Stimulated activated CD8-positive, alpha-beta memory T cell treated with anti-CD3 and anti-CD28 coated beads, Interleukin-7, amount 100 ng/mL, for 1 hour (primary cell): Measurements from ENCODE around the gene TUSC2.
A peak's percentile ranks its signal among the peaks of the same experiment; 100 is the strongest.

ENCODE experiments used
- DNase-seq, 2 donors: peaks; one replicate each; pipeline ENCODE4 v3.0.0-alpha.2; 2020; ENCODE audit warnings: low read depth in 2 of 2

TUSC2 gene

GRCh38 chr3:50327943-50328691 lies at the start of gene TUSC2:
Gene TUSC2, minus strand, starts transcription at chr3:50328223. Its CDS starts 124 bp downstream, at chr3:50328099.
- peak; percentile 87 to 91 for DNase-seq

DNA sequence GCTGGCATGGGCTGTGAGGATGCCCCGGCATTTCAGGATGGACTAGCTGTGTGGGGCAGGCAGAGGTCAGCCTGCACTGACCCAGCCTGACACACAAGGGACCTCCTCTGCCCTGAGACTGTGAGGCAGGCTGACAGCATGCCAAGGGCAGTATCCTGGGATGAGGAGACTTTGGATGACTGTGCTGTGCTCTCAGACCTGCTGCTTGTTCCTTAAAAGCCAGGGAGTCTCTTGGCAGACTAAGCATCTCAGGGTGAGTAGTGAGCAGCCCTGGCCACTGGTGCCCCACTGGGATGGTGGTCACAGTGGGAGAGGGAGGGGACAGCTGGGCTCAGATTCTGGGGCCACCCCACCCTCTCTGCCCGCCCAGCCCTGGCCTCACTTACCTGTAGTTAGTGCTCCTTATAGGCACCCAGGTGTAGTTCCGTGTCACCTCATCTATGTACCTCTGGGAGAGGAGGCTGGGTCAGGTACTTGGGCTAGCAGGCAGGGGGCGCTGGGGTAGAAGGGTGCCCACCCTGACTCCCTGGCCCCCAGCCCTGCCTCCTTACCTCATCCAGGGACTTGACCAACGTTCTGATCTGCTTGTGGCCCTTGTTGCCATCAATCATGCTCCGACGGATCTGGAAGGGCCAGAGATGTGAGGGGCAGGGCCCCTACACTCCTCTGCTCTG lies 47.4 kb upstream of the TUSC2 start:
- DNase-seq, result no peak

DNA sequence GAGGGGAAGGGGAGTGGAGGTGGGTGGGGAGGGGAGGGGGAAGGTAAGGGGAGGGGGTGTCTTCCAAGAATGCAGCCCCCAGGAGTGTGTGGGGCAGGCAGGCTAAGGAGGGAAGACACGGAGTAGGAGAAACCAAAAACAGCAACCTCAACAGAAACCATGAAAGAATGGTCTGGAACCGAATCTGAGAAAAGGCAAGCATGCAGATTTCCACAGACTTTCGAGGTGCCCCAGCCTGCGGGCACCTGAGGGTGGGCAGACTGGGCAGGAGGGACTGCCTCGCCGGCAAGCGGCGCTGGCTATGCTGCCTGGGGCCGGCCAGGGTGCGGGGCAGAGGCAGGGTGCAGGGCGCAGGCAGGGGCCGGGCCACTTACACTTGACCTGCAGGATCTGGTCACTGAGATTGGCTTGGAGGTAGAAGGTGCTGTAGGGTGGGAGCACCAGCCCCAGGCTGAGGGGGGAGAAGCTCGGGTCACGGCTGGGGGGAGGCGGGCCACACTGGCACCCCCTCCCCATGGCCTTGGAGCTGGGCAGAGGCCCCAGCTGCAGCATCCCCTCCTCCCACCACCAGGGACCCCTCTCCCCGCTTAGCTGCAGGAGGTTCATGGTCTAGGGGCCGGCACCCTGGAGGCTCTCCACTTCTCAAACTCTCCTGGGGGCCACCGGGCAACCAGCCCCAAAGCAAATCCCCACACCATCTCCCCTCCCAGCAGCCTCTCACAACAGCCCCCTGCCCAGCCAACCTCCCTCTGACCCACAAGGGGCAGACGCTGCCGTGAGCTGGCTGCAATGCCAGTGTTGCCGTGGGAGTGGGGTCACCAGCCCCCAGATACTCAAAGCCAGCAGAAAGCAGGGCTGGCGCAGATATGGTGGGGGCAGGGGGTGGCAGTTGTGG lies 46.6 kb upstream of the TUSC2 start:
- no peak for DNase-seq

GRCh38 chr3:50373146-50374051 lies 45.4 kb upstream of the TUSC2 start:
- DNase-seq, result no peak

DNA sequence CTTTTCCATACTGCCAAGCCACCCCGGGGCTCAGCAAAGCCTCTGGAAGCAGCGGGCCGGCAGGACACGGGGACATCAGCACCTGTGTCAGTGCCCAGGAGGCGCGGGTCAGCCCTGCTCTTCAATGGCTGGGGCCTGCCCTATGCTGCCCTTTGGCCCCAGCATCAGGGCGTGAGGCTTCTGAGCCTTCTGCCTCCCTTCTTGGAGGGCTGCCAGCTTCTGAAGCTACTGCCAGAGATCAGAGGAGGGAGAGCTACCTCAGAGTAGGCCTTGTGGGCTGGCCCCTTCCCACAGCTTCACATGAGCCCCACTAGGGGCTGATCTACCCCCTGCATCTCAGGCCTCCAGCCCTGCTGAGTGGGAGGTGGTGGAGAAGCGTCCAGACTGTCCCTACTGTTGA lies 44.3 kb upstream of the TUSC2 start:
- DNase-seq, result no peak

GRCh38 chr3:50371133-50371685 lies 43.2 kb upstream of the TUSC2 start:
- DNase-seq, result no peak

GRCh38 chr3:50370594-50370993 lies 42.6 kb upstream of the TUSC2 start:
- no peak for DNase-seq

DNA sequence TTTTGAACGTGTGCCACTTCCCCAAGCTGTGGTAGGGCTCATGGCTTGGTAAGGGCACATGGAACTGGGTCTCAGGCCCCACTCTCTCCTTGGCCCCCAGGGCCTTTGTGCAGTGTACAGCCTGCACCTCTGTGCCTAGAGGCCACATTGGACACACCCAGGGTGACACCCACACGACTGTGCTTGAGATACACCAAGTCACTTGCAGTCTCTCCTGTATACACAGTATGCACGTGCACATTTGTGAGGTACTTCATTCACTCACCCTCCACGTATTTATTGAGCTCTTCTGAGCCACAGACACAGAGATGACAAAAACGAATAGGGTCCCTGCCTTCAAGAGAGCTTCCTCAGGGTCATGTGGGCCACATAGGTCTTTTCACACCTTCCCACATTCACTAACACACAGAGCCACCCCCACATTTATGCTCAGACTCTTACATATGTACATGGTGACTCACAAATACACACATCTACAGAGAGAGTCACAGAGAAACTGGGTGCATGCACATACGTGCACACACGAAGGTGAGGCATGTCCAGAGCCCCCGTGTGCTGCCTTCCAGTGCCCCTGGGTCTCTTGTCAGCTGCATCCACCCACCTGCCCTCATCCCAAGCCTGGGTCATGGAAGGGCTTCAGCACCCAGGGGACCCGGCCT lies 41.1 kb upstream of the TUSC2 start:
- DNase-seq, result no peak

- no peak for DNase-seq
These were observed 37.8 kb upstream of the TUSC2 start for GRCh38 chr3:50365842-50366220.

GRCh38 chr3:50365080-50365841 lies 37.2 kb upstream of the TUSC2 start:
- DNase-seq, result peak; percentile 83 to 89

- DNase-seq, result no peak
These were observed 36.6 kb upstream of the TUSC2 start for GRCh38 chr3:50364573-50365079.

GRCh38 chr3:50359760-50360110 lies 31.7 kb upstream of the TUSC2 start:
- DNase-seq, result no peak

GRCh38 chr3:50358911-50359759 lies 31.1 kb upstream of the TUSC2 start, which contains the start of gene TMEM115:
Gene TMEM115, minus strand, starts transcription at chr3:50359521. Its CDS starts 458 bp downstream, at chr3:50359063.
- peak; percentile 84 to 87 for DNase-seq

DNA sequence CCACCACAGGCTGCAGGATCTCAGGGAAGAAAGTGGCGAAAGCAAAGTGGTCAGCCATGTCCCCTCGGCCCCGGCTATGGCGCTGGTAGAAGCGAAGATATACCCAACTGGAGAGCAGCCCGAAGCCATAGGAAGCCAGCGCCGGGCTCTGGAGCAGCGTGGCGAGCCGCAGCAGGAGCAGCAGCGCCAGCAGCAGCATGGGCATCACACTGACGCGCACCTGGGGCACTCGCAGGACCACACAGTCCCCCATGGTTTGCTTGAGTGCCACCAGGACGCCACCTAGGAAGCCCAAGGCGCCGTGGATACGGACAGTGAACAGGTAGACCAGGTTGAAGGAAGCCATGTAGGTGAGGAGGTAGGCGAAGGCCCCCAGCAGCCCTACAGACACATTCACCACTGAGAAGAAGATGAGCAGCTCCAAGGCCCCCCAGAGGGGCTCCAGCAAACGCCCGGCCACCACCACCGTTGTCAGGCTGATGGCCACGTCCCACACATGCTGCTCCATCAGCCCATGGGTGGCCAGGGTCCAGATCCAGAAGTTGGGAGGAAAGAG lies 30.4 kb upstream of the TUSC2 start:
- DNase-seq, result no peak

- DNase-seq, result no peak
These were observed 29.5 kb upstream of the TUSC2 start for GRCh38 chr3:50357481-50357880.

DNA sequence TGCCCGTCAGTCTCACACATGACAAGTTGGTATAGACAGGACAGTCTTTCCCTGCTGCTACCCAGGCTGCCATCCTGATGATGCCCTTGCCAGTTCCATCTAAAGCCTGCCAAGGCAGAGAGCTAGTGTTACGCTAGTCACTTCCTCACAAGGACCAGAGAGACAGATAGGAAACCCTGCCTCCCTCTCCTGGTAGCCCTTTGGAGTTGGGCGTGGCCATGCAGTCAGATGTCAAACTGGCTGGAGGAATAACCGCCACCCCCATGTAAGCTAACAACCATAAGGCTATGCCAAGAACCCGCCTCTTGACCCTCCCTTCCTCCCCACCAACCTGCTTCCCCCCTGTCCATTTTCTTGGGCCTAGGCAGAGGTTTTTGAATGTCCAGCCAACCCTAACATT lies 28.5 kb upstream of the TUSC2 start:
- DNase-seq, result no peak

DNA sequence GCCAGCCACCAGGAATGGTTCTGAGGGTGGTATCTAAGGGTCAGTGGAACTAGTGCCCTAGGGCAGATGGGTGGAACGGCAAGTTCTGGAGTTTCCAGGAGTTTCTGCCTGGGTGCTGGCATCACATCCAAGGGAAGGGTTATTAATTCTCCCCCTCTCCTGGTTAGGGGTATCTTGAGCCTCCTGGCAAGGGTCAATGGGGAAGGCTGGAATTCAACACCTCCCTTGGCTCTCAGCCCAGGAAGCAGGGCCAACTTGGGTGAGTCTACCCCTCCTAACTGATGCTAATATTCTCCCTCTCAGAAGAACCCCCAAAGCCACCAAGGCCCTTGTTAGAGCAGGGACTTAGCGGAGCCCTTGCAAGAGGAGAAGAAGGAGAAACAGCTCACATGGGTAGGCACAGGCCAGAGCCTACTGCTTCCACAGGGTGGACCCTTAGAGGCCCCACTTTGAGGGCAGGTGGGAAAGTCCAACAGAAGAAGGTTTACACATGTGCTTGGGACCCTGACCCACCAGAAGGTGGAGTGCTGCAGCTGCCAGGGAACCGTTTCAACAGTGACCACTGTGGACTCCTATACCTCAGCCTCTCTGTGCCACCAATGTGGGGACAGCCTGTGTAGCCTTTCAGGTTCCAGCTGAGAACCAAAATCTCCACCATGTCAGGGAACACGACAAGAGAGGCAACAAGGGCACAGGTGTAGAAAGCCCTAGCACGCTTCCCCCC lies 28.0 kb upstream of the TUSC2 start:
- DNase-seq, result no peak

- DNase-seq, result no peak
These were observed 26.8 kb upstream of the TUSC2 start for GRCh38 chr3:50354850-50355249.
